ENCODE data around the gene NLGN2.

Gene NLGN2

DNA sequence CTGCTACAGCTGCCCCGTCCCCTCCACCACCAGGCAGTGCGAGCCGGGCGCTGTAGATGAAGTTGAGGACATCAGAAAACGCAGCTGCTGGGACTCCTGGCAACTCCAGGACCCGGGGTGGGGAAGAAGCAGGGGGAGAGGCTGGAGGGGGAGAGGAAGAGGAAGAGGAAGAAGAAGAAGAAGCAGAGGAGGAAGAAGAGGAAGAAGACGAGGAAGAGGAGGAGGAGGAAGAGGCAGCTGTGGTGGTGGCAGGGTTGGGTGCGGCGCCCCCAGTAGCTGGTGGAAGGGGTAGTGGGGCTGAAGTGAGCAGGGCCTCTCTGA is 58.6 kb downstream of the NLGN2 start:
- no peak for DNase-seq (ENCODE audit: low spot score)

DNA sequence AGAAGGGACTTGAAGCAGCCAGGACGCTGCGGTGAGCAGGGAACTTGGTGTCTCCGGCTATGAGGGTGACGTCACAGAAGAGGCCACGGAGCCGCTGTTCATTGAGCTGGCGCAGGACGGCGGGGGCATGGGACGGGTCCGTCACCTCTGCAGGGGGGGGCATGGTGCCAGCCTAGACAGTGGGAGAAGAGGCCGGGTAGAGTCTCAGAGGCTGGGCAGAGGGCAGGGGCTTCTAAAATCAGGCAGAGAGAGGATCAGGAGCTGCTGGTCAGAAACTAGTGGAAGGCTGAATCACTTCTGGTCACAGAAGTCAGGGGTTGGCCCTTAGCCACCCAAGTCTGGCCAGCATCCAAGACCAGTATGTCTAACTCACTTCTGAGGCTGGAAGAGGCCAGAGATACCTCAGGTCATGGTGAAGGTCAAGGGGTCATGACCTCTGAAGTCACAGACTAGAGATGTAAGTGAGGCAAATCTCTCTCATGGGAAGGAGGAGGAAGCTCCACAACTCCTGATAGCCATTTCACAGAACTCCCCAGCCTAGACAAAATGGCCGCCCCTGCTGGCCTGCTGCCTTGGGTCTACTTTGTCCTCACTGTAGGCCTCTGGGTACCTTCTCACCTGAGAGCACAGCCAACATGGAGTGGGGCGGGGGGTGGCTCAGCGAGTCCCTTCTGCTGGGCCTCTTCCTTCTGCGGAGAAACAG is 59.1 kb downstream of the NLGN2 start:
- DNase-seq (ENCODE audit: low spot score) = no peak

DNA sequence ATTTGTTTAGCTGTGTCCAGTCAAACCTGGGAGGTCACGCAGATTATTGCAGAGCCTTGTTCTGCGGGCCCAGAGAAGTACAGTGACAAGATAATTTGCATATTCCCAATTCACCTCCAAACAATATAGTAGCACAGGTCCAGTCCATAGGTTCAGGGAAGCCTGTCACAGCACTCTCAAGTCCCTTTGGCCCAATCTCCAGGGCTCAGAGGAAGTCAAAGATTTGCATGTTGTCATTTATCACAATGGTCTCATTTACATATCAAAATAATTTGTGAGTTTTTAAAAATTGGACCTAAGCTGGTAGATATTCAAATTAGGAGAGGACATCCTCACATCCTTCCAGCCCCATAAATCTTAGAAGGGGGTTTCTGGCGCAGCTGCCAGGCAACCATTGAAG is 59.9 kb downstream of the NLGN2 start:
- DNase-seq (ENCODE audit: low spot score) = no peak

DNA sequence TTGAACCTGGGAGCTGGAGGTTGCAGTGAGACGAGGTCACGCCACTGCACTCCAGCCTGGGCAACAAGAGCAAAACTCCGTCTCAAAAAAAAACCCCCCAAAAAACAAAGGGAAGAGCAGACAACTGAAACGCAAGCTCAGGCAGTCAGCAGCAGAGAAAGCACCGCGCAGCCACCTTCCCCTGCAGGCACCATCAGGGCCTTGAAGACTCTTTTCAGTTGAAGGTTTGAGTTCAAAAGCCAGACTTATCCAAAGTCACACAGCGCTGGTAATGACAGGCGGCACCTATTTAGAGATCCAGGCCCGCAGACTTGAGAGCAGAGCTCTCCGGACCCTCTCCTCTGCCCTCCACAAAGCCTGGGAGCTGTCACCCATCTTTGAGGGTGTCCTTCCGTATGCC is 60.6 kb downstream of the NLGN2 start:
- DNase-seq (ENCODE audit: low spot score) = no peak

DNA sequence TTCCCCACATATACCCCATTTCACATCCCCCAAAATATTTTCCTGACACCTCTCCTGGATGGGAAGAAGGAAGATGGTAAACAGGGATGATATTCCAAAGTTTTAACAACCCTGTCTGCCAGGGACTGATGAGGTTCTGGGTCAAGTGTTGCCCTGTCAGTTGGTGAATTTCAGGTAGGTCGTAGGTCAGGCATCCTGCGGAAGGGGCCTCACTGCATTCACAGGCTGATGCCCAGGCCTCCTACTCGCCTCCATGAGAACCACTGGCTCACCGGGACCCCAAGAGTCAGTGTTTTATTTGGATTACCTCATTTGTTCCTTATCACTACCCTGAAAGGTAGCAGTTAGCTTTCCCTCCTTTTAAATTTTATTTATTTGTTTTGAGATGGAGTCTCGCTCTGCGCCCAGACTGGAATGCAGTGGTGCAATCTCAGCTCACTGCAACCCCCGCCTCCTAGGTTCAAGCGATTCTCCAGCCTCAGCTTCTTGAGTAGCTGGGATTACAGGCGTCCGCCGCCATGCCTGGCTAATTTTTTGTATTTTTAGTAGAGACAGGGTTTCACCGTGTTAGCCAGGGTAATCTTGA is 61.3 kb downstream of the NLGN2 start:
- DNase-seq (ENCODE audit: low spot score) = no peak
